Urothelium cell line (cell line): ENCODE measurements around the gene INIP.
A peak's percentile ranks its signal among the peaks of the same experiment; 100 is the strongest.

Experiments used
- DNase-seq: peaks from one replicate; pipeline ENCODE4 v3.0.0; 2011; ENCODE audit warnings: low spot score, mixed read lengths
- FAIRE-seq: peaks from 2 replicates; lab custom pipeline; 2011; peaks lifted over from hg19 to GRCh38; lab: Jason Lieb, UNC

The INIP gene, protein sequence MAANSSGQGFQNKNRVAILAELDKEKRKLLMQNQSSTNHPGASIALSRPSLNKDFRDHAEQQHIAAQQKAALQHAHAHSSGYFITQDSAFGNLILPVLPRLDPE

DNA sequence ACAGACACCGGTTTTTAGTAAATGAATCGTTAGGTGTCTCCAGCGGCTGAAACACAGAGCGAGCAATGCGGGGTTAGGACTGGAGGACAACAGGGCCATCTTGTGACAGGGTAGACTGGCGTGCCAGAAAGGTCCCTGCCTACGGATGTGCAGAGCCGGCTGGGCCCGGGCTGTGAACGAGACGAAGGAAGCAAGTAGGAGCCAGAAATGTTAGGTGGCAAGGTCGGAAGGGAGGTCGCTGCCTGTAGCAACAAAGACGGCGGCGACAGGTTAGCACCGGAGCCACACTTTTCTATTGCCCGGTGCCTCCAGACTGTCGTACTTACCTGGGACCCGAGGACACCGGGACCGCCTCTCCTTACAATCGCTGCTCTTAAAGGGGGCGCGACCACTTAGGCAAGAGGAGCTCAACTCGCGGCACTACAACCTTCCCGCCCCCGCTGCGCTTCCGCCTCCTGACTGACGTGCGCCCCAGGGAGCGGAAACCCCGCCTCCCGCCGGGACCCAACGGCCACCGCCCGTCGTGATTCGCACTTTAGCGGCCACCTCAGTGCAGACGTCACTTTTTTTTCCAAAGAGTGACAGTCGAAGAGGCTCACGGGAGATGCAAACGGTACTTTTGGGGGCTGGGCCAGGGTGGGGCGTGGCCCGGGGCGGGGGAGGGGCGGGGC is at the start of gene INIP:
INIP (minus strand) TSS at position 457 of the 671 bp plus-strand sequence. CDS start 1,632 bp downstream, outside the sequence.
- FAIRE-seq (no peak), DNase-seq (peak; percentile 96)

DNA sequence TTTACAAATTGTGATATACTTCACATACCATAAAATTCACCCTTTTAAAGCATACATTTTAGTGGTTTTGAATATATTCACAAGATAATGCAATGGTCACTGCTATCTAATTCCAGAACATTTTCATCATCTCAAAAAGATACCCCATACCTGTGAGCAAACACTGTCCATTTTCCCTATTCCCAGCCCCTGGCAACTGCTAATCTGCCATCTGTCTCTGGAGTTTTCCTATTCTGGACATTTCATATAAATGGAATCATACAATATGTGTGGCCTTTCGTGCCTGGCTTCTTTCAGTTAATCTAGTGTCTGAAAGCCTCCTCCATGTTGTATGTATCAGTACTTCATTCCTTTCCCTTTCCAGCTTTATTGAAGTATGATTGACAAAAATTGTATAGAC is 47.4 kb upstream of the INIP start:
- DNase-seq (no peak), FAIRE-seq (no peak)

DNA sequence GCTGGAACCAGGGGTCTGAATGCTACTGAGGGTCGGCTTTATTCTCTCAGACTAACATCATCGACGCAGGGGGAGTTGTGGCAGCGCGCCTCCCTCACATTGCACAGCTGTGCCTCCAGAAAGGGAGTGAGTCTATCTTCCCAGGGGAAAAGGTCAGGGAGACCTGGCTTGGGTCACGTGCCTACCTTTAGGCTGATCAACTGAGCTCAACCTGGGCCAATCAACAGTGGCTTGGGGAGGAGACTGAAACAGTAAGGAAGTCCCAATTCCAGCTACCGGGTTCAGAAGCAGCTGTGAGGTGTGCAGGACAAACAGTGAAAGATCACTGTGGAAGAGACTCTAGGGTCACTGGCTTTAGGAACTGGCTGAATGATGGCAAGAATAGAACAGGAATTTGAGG is 46.9 kb upstream of the INIP start:
- no peak for DNase-seq
- no peak for FAIRE-seq

DNA sequence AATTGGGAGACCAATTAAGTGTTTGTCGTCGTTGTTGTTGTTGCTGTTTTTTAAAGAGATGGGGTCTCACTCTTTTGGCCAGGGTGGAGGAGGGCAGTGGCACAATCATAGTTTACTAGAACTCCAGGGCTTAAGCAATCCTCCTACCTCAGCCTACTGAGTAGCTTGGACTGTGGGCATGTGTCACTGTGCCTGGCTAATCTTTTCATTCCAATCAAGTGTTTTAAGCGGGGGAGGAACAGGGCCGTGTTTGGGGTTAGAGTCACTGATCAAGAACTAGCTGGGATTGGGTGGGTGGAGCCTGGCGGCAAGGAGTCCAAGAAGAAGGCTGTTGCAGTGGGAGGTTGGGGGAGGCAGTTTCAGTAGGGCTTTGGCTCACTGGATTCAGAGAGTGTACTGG is 46.4 kb upstream of the INIP start:
- FAIRE-seq (no peak), DNase-seq (no peak)

DNA sequence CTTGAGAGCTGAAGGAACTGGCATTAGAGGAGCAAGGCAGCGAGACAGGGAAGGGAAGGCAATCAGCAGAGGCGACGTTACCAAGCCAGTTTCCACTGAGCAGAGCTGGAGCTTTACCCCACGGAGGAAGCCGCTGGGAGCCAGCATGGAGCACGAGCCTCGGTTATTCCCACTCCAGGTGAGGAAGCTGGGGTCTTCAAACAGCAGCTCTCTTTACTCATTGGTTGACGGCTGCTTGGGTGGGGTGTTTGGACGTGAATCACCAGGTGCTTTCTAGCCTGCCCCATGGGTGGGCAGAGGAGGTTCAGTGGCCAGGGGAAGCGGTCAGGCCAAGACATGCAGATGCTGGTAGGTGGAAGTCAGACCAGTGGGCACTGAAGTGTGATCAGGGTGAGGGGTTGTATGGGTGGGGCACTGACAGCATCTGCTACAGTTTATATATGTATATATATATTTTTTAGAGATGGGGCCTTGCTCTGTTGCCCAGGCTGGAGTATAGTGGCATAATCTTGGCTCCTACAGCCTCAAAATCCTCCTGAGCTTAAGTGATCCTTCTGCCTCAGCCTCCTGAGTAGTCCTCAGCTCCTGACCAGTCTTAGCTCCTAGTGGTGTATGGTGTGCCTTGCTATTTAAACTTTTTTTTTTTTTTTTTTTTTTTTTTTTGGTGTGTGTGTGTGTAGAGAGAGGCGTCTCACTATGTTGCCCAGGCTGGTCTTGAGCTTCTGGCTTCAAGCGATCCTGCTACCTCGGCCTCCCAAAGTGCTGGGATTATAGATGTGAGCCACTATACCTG is 45.0 kb upstream of the INIP start:
- no peak for FAIRE-seq
- DNase-seq, result no peak

DNA sequence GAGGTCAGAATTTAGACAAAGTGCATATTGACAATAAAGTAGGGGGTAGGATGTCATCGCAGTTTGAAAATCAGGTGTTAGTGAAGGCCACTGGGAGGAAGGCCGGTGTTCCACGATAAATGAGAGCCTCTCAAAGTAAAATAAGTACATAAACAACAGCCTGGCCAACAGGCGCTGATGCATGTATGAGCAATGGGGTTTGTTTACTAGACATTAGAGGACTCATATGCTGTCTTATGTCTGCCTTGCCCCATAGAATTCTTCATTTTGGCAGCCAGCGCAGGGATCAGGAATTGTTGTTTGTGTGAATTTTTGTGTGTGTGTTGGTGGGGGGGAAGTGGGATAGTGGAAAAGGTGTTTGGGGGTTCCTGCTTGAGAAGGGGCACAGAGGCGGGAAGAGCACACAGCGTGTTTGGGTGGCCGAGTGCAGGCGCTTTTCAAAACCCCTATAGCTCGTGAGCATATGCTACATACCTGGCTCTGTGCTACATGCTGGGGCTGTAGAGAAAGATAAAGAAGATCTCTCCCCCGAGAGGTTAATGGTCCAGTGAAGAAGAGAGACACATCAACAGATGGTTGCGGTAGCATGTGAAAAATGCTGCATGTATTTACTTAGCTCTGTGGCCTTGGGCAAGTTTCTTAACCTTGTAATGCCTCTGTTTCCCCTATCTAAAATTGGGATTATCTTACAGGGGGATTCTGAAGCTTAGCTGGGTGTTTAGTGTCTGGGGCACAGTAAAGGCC is 44.2 kb upstream of the INIP start:
- FAIRE-seq (no peak), DNase-seq (no peak)

DNA sequence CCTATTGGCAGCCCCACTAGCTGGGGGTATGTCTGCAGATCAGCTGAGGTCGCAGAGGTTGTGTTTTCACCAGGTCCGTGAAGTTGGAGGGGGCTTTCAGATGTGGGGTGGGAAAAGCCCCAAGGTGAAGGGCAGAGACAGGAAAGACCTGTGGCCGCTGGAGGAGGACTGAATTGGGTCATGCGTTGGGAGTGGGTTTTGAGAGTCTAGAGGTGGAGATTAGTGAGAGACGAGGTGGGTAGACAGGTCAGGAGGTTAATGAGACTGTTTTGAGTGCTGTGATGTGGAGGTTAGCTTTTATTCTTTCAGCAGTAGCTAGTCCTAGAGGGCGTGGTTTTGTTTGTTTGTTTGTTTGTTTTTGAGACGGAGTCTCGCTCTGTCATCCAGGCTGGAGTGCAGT is 42.9 kb upstream of the INIP start:
- FAIRE-seq (no peak), DNase-seq (no peak)

DNA sequence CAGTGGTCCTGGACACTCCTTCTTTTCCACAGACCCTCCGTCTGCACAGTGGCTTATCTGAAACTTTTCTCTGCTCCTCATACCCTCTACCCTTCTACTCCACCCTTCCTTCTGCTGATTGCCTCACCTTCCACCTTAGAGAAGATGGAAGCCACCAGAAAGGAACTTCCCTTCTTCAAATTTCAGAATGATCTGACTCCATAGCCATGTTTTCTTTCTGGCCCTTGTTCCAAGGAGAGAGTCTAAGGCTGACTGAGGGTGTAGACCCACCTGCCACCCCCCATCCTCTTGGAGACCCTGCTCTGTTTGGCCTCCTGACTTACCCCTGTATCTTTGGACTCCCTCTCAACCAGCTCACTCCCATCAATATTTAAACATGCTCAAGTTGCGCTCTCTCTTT is 40.0 kb upstream of the INIP start:
- FAIRE-seq (no peak), DNase-seq (no peak)

DNA sequence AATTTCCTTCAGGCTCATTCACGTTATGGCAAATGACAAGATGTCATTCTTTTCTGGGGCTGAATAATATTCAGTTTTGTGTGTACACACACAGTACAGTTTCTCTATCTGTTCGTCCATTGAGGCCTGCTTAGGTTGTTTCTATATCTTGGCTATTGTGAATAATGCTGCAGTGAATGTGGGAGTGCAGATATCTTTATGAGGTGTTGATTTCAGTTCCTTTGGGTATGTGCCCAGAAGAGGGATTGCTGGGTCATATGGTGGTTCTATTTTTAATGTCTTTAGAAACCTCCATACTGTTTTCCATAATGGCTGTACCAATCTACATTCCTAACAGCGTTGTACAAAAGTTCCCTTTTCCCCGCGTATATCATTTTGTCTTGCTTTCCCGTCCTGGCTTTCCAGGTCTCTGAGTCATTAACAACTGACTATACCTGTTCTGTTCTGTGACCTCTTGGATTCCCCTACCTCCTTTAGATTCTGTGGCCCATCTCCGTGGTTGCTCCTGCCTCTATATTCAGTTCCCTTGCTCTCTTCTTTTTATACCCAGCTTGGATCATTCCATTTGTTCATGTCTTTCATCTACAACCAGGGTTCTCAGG is 39.5 kb upstream of the INIP start:
- no peak for DNase-seq
- FAIRE-seq, result no peak

DNA sequence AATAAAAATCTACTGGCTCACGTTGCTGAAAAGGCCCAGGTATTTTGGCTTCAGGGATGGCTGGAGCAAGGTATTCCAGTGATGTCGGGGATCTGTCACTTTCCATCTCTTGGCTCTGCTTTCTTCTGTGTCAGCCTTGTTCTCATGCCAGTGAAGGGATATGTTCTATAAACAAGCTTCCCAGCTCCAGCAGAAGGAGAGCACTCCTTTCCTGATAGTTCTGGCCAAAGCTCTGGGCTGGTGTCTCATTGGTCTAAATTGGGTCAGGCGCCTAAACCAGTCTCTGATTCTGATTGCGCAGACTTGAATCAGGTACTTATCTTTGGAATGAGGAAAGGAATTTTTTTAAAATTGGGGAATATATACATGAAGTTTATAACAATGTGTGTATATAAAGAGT is 37.8 kb upstream of the INIP start:
- no peak for DNase-seq
- no peak for FAIRE-seq

DNA sequence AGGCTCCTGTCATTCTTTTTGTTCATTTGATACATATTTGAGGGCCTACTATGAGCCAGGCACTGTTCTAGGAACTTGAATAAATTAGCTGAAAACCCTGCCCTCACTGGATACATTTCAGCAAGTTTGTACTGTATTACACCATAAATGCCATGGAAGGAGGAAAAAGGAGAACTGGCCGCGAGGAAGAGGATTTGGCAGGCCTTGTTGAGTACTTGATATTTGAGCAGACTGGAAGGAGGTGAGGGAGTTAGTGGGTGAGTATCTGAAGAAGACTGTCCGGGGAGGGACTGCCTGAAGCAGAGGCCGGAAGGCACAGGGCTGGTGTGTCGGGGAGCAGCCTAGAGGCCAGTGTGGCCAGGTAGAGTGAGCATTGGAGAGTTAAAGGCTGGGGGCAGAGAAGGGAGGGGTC is 37.1 kb upstream of the INIP start:
- DNase-seq (no peak), FAIRE-seq (no peak)

DNA sequence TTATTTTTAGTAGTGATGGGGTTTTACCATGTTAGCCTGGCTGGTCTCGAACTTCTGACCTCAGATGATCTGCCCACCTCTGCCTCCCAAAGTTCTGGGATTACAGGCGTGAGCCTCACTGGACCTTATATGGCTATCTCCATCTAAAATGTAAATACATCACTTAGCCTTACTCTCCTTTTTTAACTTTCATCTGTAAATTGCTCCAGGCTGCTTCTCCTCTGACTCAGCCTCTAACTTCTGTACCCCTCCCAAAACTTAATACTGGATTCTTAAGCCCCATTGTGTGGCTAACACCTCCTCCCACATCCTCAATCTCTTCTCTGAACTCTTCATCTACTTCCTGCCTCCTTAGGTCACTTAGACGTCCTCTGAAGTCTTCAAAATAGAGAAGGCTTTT is 36.7 kb upstream of the INIP start:
- FAIRE-seq (no peak), DNase-seq (peak; percentile 41)

DNA sequence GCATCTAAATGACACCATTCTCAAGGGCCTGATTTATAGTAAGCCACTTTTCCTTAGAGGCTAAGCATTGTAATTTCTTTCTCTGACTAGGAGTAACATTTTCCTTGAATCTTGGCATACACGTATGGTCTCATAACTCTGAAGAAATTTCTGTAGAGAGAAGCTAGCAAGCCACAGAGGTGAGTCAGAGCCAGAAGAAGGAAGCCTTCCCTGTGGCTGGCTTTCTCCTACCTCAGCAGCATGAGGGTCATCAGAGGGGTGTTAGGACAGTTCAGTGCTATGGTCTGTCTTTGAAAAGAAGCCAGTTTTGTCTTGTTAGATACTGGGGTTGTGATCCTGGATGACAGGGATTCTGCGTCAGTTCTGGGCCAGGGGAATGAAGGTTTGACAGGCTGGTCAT is 35.8 kb upstream of the INIP start:
- DNase-seq (peak; percentile 65), FAIRE-seq (no peak)

DNA sequence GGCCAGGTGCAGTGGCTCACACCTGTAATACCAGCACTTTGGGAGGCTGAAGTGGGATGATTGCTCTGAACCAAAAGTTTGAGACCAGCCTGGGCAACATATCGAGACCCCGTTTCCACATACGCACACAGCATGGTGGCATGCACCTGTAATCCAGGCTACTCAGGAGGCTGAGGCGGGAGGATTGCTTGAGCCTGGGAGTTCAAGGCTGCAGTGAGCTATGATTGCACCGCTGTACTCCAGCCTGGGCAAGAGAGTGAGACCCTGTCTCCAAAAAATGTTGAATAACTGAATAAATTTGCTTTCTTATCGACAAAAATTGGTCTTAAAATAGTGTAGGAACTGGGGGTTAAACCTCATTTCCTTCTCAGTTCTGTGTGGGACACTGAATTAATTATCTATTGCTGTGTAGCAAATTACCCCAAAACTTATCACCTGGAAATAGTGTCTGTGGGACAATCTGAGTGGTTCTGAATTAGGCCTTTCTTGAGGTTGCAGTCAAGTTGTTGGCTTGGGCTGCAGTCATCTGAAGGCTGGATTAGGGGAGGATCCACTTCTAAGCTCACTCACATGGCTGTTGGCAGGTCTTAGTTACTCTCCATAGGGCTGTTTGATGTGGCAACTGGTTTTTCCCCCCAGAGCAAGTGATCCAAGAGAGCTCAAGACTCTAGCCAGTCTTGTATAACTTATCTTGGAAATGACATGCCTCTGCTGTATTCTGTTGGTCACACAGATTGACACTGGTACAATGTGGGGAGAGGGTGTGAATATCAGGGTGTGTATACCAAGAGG is 34.6 kb upstream of the INIP start:
- FAIRE-seq (no peak), DNase-seq (no peak)

DNA sequence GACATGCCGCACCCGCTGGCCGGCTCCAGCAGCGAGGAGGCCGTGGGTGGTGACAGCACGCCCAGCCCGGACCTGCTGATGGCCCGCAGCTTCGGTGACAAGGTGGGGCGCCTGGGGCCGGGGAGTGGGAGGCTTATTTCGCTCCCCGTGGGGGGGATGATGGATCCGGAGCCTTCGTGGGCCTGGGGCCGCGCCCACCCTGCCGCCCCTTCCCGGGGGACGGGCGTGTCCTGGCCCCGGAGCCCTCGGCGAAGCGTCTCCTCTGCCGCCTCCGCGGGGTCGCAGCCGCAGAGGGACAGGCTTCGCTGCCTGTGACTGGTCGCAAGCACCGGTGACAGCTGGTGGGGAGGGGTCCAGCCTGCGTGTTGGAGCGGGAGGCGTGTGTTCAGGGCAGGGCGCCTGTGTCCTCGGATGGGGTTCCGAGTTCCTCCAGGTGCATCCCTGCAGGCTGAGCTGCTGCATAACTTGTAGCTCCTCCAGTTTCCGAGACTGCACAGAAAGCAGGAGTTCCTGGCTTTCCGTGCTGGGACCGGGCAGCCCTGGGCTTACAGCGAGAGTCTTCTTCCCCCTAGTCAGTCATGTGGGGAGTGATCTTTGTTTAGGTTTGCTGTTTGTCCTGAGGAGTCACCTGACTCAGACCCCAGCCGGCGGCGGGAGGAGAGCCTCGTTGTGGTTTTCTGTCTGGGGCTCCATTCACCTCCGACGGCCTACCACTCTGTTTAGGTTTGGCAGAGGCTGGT is 33.3 kb upstream of the INIP start:
- DNase-seq (peak; percentile 70), FAIRE-seq (no peak)

DNA sequence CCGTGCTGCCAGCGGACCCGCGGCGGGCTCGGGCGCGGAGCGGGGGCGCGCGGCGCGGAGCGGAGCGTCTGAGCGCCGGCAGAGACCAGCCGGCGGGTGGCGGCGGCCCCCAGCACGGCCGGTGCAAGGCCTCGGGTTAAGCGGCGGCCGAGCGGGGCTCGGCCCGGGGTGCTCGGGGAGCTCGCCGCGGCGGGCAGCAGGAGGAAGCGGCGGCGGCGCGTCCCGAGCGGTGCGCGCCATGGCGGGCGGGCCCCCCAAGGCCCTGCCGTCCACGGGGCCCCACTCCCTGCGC is 32.8 kb upstream of the INIP start:
- no peak for DNase-seq
- no peak for FAIRE-seq

DNA sequence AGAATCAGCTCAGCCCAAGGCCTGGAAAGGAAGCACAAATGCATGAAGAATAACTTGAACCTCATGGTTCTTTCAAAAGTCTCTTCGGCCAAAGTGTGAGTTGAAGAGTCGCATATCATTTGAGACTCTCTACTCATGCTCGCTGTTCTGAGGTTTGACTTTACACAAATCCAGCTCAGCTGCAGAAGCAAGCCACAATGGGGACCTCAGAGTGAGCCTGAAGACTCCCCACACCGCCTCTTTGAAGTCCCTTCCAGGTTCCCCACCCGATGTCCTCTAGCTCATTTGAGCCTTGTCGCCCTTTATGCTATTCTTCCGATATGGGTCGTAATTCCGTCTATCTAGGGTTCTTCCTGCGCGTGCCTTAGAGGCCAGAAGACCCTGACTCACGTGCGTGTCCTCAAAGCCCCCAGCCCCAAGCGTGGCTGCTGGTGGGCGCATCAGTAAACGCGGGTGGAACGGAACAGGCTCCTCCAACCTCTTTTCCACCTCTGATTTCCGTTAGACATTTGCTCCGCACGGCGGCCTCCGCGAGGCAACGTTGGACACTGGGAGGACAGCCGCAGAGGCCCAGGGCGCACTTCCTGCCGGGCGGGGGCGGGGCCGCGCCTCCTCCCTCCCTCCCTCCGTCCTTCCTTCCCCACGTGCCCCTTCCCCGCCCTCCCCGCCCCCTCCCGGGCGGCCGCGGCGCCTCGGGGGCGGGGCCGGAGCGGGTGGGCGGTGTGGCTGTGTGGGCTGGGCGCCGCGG is 32.3 kb upstream of the INIP start, which contains the start of gene SNX30:
SNX30 (plus strand) TSS at position 745 of the 748 bp plus-strand sequence. CDS start 242 bp downstream, outside the sequence.
- no peak for FAIRE-seq

DNA sequence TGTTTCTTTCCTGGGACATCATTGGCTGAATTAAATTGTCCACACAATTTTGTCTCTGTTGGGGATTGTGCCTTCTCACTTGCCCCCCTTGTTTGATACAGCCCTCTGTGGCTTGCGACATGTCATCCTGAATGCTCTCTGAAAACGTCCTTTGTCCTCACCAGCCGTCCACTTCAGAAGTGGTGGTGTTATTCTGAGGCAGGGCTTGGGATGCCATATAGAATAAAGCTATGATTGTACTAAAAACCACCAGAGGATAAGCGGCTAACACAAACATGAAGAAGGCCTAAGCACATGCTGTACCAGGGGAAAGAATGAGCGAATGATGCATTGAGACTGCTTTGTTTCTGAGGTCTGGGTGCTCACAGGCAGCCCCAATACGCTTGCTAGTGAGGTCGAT is 29.2 kb upstream of the INIP start:
- FAIRE-seq (no peak), DNase-seq (no peak)

More for the DNA sequence above, 32.3 kb upstream of the INIP start, which contains the start of gene SNX30:
- peak; percentile 93 for DNase-seq

DNA sequence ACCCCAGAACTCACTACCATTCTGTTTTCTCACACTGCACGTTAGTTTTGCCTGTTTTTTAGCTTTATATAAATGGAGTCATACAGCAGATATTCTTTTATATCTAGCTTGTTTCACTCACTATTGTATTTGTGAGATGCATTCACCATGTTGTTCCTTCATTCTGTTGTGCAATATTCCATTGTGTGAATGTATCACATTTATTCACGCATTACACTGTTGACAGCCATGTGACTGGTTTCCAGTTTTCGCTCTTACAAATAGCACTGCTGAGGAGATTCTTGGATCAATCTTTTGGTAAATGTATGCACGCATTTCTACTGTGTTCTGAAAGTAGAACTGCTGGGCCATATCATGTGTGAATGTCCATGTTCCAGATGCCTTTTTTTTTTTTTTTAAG is 26.3 kb upstream of the INIP start:
- FAIRE-seq (no peak), DNase-seq (no peak)
